Caco-2 (cell line): Measurements from ENCODE around the gene USP9X. TPM values are rescaled to one million over a fixed set of nuclear protein-coding genes. Genes with fewer than 3 reads are reported as not detected.

Experiments
- BruUV-seq: library from RNA; stranded (reverse); fragments of 400-500 nt; replicated peaks from 2 replicates; lab custom pipeline; 2021; lab: Mats Ljungman, UMichigan
- CTCF ChIA-PET: fragments of 300-600 bp; sonication (Branson Sonifier 250); formaldehyde crosslinking; loops from one replicate; lab custom pipeline; 2022; ENCODE audit warnings: antibody characterized with exemption; lab: Charles Lee
- POLR2A ChIA-PET: fragments of 300-600 bp; sonication (Branson Sonifier 250); formaldehyde crosslinking; loops from one replicate; lab custom pipeline; 2022; ENCODE audit warnings: antibody characterized with exemption; lab: Charles Lee
- DNase-seq, 2 experiments: peaks; one replicate each; pipeline versions ENCODE4 v3.0.0 to v3.0.0-alpha.2; 2020 to 2022
- H3K27me3 ChIP-seq: replicated peaks from 2 replicates; pipeline ENCODE4 v1.6.0; 2011; ENCODE audit warnings: low read length; ENCODE audit not compliant: control insufficient read depth, insufficient read depth
- H3K36me3 ChIP-seq: 2 replicates; pipeline ENCODE4 v1.5.1; 2011; ENCODE audit warnings: low read length; ENCODE audit not compliant: control insufficient read depth, insufficient read depth
- H3K4me1 ChIP-seq: fragments of 250-450 bp; sonication (Bioruptor Pico); 2 replicates; pipeline ENCODE4 v1.5.1; 2020; ENCODE audit warnings: mild to moderate bottlenecking
- H3K4me3 ChIP-seq: 2 replicates; pipeline ENCODE4 v1.5.1; 2011; ENCODE audit warnings: low read depth, mild to moderate bottlenecking, control low read depth, low read length
- H3K9me3 ChIP-seq: fragments of 250-450 bp; sonication (Bioruptor Pico); 2 replicates; pipeline ENCODE4 v1.5.1; 2020; ENCODE audit warnings: mild to moderate bottlenecking, moderate library complexity
- H3K27ac Mint-ChIP-seq: one replicate; pipeline ENCODE4 v1.8.0; 2022; ENCODE audit warnings: mixed read lengths; ENCODE audit not compliant: unreplicated experiment
- H3K27me3 Mint-ChIP-seq: one replicate; pipeline ENCODE4 v1.8.0; 2022; ENCODE audit warnings: mixed read lengths; ENCODE audit not compliant: insufficient read depth, unreplicated experiment
- H3K36me3 Mint-ChIP-seq: one replicate; pipeline ENCODE4 v1.8.0; 2022; ENCODE audit warnings: mild to moderate bottlenecking, mixed read lengths; ENCODE audit not compliant: insufficient read depth, unreplicated experiment
- H3K4me1 Mint-ChIP-seq: one replicate; pipeline ENCODE4 v1.8.0; 2022; ENCODE audit warnings: low read depth, mixed read lengths; ENCODE audit not compliant: unreplicated experiment
- H3K4me3 Mint-ChIP-seq: one replicate; pipeline ENCODE4 v1.8.0; 2022; ENCODE audit warnings: mild to moderate bottlenecking, moderate library complexity, mixed read lengths; ENCODE audit not compliant: unreplicated experiment
- H3K9me3 Mint-ChIP-seq: one replicate; pipeline ENCODE4 v1.8.0; 2022; ENCODE audit warnings: mixed read lengths; ENCODE audit not compliant: unreplicated experiment
- intact Hi-C: fragments of 100-400 bp; cut with micrococcal nuclease; formaldehyde crosslinking; loops from one replicate; pipeline ENCODE4 v1.10.0; 2022; ENCODE audit not compliant: unreplicated experiment
- total RNA-seq: library from RNA; stranded (reverse); gene quantifications from 2 replicates; pipeline ENCODE4 v1.2.3, GENCODE V29; 2022
- TF ChIP-seq, protein P1 (sequence below), 2 experiments: fragments of 200-600 bp in 1 of 2; IDR thresholded peaks; 1 replicate in 1 of 2; 2 replicates in 1 of 2; pipeline versions ENCODE4 v1.5.1 to v1.8.0; 2011 to 2022; ENCODE audit warnings: antibody characterized with exemption in 1 of 2, control low read depth in 1 of 2, inconsistent platforms in 1 of 2, low read depth in 1 of 2, low read length in 1 of 2, mild to moderate bottlenecking in 1 of 2, moderate library complexity in 1 of 2; ENCODE audit not compliant: insufficient read depth in 1 of 2, severe bottlenecking in 1 of 2, unreplicated experiment in 1 of 2

The USP9X gene
- total RNA-seq, 1 experiment from 2014 or later, result 73.7 TPM

DNA sequence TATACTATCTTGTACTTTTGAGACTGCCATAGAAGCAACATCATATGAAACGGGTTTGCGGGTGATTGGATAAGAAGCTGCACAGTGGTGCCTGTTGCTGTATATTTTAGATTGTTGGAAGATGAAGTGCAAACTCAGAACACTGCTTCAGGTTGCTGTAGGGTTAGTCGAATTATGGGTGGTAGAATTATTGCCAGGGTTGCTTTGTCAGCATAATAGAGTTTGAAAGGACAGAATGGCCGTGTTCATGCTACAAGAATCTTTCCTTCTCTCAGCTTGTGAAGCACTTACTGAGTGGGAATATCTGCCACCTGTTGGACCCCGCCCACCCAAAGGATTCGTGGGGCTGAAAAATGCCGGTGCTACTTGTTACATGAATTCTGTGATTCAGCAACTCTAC, 115.5 kb downstream of the USP9X start:
- CTCF ChIA-PET, result no interaction called here
- BruUV-seq, result no TSS peak
- intact Hi-C loops, result no loop called here
- DNase-seq, result no peak
- H3K4me3 Mint-ChIP-seq, result no peak overlapping the region
- H3K36me3 ChIP-seq, result no peaks in the 10 kb centered on the region; the same call in 1 of the 2 replicates
- H3K4me1 ChIP-seq, result no peaks in the 10 kb centered on the region
- H3K4me3 ChIP-seq, result no peak overlapping the region
- no peaks in the 10 kb centered on the region for H3K27me3 ChIP-seq
- POLR2A ChIA-PET, result no interaction called here
- H3K9me3 ChIP-seq, result no peaks in the 10 kb centered on the region
- H3K27ac Mint-ChIP-seq, result no peak overlapping the region
- no peaks in the 10 kb centered on the region for H3K4me1 Mint-ChIP-seq
- H3K27me3 Mint-ChIP-seq, result no peaks in the 10 kb centered on the region
- no peaks in the 10 kb centered on the region for H3K9me3 Mint-ChIP-seq
- TF ChIP-seq, protein P1, sequence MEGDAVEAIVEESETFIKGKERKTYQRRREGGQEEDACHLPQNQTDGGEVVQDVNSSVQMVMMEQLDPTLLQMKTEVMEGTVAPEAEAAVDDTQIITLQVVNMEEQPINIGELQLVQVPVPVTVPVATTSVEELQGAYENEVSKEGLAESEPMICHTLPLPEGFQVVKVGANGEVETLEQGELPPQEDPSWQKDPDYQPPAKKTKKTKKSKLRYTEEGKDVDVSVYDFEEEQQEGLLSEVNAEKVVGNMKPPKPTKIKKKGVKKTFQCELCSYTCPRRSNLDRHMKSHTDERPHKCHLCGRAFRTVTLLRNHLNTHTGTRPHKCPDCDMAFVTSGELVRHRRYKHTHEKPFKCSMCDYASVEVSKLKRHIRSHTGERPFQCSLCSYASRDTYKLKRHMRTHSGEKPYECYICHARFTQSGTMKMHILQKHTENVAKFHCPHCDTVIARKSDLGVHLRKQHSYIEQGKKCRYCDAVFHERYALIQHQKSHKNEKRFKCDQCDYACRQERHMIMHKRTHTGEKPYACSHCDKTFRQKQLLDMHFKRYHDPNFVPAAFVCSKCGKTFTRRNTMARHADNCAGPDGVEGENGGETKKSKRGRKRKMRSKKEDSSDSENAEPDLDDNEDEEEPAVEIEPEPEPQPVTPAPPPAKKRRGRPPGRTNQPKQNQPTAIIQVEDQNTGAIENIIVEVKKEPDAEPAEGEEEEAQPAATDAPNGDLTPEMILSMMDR (IDR thresholded peaks at IDR 0.05; ENCODE audit: insufficient read depth in 1 of 2, low read depth in 1 of 2, low read length in 1 of 2, severe bottlenecking in 1 of 2, unreplicated experiment in 1 of 2), result no peak
- H3K36me3 Mint-ChIP-seq, result peaks cover 45% of the 10 kb centered on the region

DNA sequence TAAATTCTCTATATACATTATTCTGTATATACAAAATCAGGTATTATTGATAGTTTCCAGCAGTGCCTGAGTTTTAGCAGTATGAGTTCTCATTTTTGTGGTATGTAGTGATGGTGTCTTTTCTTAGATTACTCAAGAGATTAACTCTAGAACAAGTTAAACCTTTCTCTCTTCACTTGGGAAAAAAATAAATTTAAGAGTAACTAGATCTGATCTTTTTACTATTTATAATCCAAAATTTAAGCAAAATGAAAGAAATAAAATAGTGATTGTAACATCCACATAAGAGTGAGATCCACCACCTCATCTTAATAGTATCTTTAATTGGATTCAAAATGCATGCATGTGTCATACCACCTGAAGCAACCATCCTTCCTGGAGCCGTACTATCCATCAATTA, 124.6 kb downstream of the USP9X start:
- no peak overlapping the region for H3K4me3 Mint-ChIP-seq
- ChIA-PET CTCF (no interaction called here), POLR2A (no interaction called here)
- no TSS peak for BruUV-seq
- no peaks in the 10 kb centered on the region for H3K4me1 ChIP-seq
- peaks cover 1% of the 10 kb centered on the region; the same call in 1 of the 2 replicates for H3K36me3 ChIP-seq
- DNase-seq, result no peak
- H3K9me3 Mint-ChIP-seq, result no peaks in the 10 kb centered on the region
- H3K9me3 ChIP-seq, result no peaks in the 10 kb centered on the region
- TF ChIP-seq, protein P1 (IDR thresholded peaks at IDR 0.05; ENCODE audit: insufficient read depth in 1 of 2, low read depth in 1 of 2, low read length in 1 of 2, severe bottlenecking in 1 of 2, unreplicated experiment in 1 of 2), result no peak
- H3K27me3 Mint-ChIP-seq, result no peaks in the 10 kb centered on the region
- no peak overlapping the region for H3K4me3 ChIP-seq
- no peaks in the 10 kb centered on the region for H3K4me1 Mint-ChIP-seq
- peaks cover 44% of the 10 kb centered on the region for H3K36me3 Mint-ChIP-seq
- no peak overlapping the region for H3K27ac Mint-ChIP-seq
- no peaks in the 10 kb centered on the region for H3K27me3 ChIP-seq
- intact Hi-C loops, result no loop called here

DNA sequence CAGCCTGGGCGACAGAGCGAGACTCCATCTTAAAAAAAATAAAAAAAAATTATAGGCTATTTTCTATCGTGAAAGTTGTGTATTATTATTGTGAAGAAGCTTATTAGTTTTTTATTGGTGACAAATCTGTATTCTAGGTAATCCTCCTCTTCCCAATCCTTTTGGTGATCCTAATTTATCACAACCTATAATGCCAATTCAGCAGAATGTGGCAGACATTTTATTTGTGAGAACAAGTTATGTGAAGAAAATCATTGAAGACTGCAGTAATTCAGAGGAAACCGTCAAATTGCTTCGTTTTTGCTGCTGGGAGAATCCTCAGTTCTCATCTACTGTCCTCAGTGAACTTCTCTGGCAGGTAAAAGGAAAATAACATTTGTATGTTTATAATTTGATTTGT, 139.4 kb downstream of the USP9X start:
- Mint-ChIP-seq H3K27ac (no peak overlapping the region), H3K4me1 (peaks cover 10% of the 10 kb centered on the region), H3K9me3 (no peaks in the 10 kb centered on the region), H3K27me3 (no peaks in the 10 kb centered on the region), H3K4me3 (no peak overlapping the region), H3K36me3 (peaks cover 64% of the 10 kb centered on the region)
- no peaks in the 10 kb centered on the region for H3K9me3 ChIP-seq
- no TSS peak for BruUV-seq
- no peaks in the 10 kb centered on the region for H3K4me1 ChIP-seq
- ChIA-PET POLR2A (no interaction called here), CTCF (no interaction called here)
- intact Hi-C loops, result no loop called here
- no peaks in the 10 kb centered on the region for H3K27me3 ChIP-seq
- TF ChIP-seq, protein P1 (IDR thresholded peaks at IDR 0.05; ENCODE audit: insufficient read depth in 1 of 2, low read depth in 1 of 2, low read length in 1 of 2, severe bottlenecking in 1 of 2, unreplicated experiment in 1 of 2), result no peak
- H3K4me3 ChIP-seq, result no peak overlapping the region
- no peak for DNase-seq
- H3K36me3 ChIP-seq, result no peaks in the 10 kb centered on the region
